Parathyroid adenoma (tissue), 2 donors: Measurements from ENCODE around the gene ABHD16A.

ENCODE experiments used
- H2AFZ ChIP-seq: fragments of 300-600 bp; sonication (generic); one replicate; pipeline ENCODE4 v1.7.0; 2017; ENCODE audit warnings: antibody characterized with exemption, mild to moderate bottlenecking
- H3K27ac ChIP-seq: fragments of 300-600 bp; sonication (generic); one replicate; pipeline ENCODE4 v1.7.0; 2017
- H3K27me3 ChIP-seq: fragments of 300-600 bp; sonication (generic); one replicate; pipeline ENCODE4 v1.7.0; 2017; ENCODE audit warnings: low read length; ENCODE audit not compliant: control insufficient read depth, insufficient read depth
- H3K36me3 ChIP-seq: fragments of 300-600 bp; sonication (generic); one replicate; pipeline ENCODE4 v1.7.0; 2017; ENCODE audit warnings: low read length; ENCODE audit not compliant: control insufficient read depth, insufficient read depth
- H3K4me1 ChIP-seq: fragments of 300-600 bp; sonication (generic); one replicate; pipeline ENCODE4 v1.7.0; 2017; ENCODE audit warnings: control low read depth
- H3K4me2 ChIP-seq: fragments of 300-600 bp; sonication (generic); one replicate; pipeline ENCODE4 v1.7.0; 2017; ENCODE audit warnings: low read length
- H3K4me3 ChIP-seq: fragments of 300-600 bp; sonication (generic); one replicate; pipeline ENCODE4 v1.7.0; 2017; ENCODE audit warnings: low read depth, low read length
- H3K79me2 ChIP-seq: fragments of 300-600 bp; sonication (generic); one replicate; pipeline ENCODE4 v1.7.0; 2017; ENCODE audit warnings: control low read depth
- H3K9ac ChIP-seq: fragments of 300-600 bp; sonication (generic); one replicate; pipeline ENCODE4 v1.7.0; 2017; ENCODE audit warnings: mild to moderate bottlenecking
- H3K9me3 ChIP-seq: fragments of 300-600 bp; sonication (generic); one replicate; pipeline ENCODE4 v1.7.0; 2017; ENCODE audit warnings: low read length; ENCODE audit not compliant: control insufficient read depth
- CTCF ChIP-seq: fragments of 300-600 bp; sonication (generic); IDR thresholded peaks from one replicate; pipeline ENCODE4 v1.7.0; 2017; ENCODE audit warnings: antibody characterized with exemption, mild to moderate bottlenecking
- donor health status: primary hyperparathyroidism.

ABHD16A gene

GRCh38 chr6:31706599-31706998 is 3.5 kb upstream of the ABHD16A start, which contains the start of gene LY6G6F:
Gene LY6G6F, plus strand, starts transcription at chr6:31706866. Its CDS starts 41 bp downstream, at chr6:31706907.
- Histone ChIP-seq H3K4me2 (no peak within 1 kb of the TSS), H3K9me3 (no peaks in the 10 kb centered on the region), H3K27ac (no peak within 1 kb of the TSS), H3K79me2 (peaks cover 6% of the 10 kb centered on the region), H3K27me3 (no peaks in the 10 kb centered on the region), H3K9ac (no peak within 1 kb of the TSS), H3K4me3 (no peak within 1 kb of the TSS), H3K4me1 (peaks cover 7% of the 10 kb centered on the region), H2AFZ (no peak within 1 kb of the TSS), H3K36me3 (no peaks in the 10 kb centered on the region)
- TF ChIP-seq CTCF = no peak

DNA sequence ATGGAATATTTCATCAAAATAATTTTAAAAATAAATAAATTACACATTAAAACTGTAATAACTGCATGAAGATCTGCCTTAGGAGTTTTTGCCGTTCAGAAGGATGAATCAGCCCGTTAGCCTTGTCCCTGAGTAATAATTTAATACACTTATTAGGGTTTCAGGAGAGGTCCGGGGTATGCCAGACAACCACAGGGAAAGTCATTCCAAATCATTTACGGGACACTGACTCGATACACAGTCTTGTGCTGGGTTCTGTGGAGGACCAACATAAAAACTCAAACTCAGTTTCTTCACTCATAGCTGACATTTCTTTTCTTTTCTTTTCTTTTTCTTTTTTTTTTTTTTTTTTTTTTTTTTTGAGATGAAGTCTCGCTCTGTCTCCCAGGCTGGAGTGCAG is 2.8 kb upstream of the ABHD16A start:
- Histone ChIP-seq H3K9ac (no peak overlapping the region), H3K27ac (no peak overlapping the region), H3K36me3 (no peaks in the 10 kb centered on the region), H3K9me3 (no peaks in the 10 kb centered on the region), H3K4me3 (no peak overlapping the region), H3K27me3 (no peaks in the 10 kb centered on the region), H2AFZ (no peak overlapping the region), H3K4me1 (peaks cover 12% of the 10 kb centered on the region), H3K4me2 (no peak overlapping the region), H3K79me2 (peaks cover 9% of the 10 kb centered on the region)
- no peak for TF ChIP-seq CTCF

- Histone ChIP-seq H3K36me3 (no peaks in the 10 kb centered on the region), H3K4me1 (peaks cover 12% of the 10 kb centered on the region), H3K9me3 (no peaks in the 10 kb centered on the region), H3K9ac (peak overlapping the region; percentile 94), H3K79me2 (peaks cover 11% of the 10 kb centered on the region), H3K4me2 (peak overlapping the region; percentile 82), H3K27ac (peak overlapping the region; percentile 96), H3K27me3 (no peaks in the 10 kb centered on the region), H3K4me3 (peak overlapping the region; percentile 88), H2AFZ (peak overlapping the region; percentile 96)
- TF ChIP-seq CTCF = no peak
These were observed 712 bp downstream of the ABHD16A start for GRCh38 chr6:31702405-31702818.

DNA sequence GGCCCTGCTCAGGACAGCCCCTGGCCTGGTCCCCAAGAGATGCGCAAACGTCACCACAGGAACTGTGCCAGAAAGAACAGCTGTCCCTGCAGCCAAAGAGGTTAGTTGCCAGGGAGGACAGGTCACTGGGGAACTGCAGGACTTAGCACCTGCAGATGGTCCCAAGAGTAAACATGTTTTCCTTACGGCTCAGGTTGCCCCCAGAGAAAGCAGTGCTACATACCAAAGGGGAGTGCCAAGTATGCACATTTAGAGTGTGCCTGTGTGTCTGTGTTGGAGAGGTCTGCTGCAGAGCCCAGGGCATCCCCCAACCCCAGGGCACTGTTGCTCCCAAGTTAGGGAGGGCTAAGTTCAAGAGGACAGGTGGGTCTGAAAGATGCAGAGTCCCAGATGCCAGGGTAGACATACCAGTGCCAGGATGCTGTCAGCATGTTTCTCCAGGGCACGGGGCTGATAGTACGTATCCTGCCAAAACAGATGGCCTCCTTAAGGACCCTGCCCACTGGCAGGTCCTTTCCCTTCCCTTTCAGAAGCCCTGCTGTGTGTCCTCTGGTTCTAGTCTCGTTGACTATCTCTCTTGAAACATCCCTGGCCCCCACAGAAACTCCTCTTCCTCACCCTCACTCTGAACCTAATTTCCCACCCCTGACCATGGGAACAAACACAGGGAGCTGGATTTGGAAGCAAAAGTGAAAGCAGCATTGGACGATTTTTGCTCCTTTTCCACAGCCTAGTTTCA is 1.3 kb downstream of the ABHD16A start:
- peak overlapping the region; percentile 82 for H3K4me2 ChIP-seq
- peaks cover 12% of the 10 kb centered on the region for H3K4me1 ChIP-seq
- H3K27me3 ChIP-seq = no peaks in the 10 kb centered on the region
- peak overlapping the region; percentile 88 for H3K4me3 ChIP-seq
- no peak for TF ChIP-seq CTCF
- no peaks in the 10 kb centered on the region for H3K9me3 ChIP-seq
- H3K27ac ChIP-seq = peak overlapping the region; percentile 96
- peak overlapping the region; percentile 96 for H2AFZ ChIP-seq
- no peaks in the 10 kb centered on the region for H3K36me3 ChIP-seq
- no peak overlapping the region for H3K9ac ChIP-seq
- peaks cover 11% of the 10 kb centered on the region for H3K79me2 ChIP-seq
